WI38 (cell line): ENCODE data around the gene IL21R.

Source experiments
- H3K4me3 ChIP-seq: 2 replicates; pipeline ENCODE4 v1.5.1; 2011; ENCODE audit warnings: low read depth, mild to moderate bottlenecking, control low read depth, low read length
- CTCF ChIP-seq: IDR thresholded peaks from 2 replicates; pipeline ENCODE4 v1.5.1; 2012; ENCODE audit warnings: low read depth, mild to moderate bottlenecking, control low read depth, low read length

Gene IL21R

DNA sequence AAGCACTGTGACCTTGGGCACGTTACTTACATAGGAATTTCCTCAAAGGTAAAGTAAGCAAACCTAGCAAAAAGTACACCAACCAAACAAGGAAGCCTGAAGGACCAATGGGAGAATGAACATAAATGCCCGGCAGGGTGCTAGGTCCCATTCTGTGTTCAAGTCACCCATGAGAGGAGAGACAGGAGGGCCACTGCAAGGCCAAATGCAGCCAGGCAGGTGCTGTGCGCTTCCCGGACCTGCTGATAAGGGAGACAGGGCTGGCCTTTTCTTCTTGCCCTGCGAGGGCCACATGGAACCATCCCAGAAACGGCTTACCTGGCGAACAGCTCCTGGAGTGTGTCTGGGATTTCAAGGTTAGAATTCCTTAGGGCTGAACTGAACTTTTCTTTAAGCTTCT is 78.8 kb downstream of the IL21R start:
- TF ChIP-seq CTCF, result no peak
- H3K4me3 ChIP-seq, result no peak overlapping the region

- no peak overlapping the region for H3K4me3 ChIP-seq
- TF ChIP-seq CTCF, result no peak
Measured at GRCh38 chr16:27481282-27481934, 79.4 kb downstream of the IL21R start.

DNA sequence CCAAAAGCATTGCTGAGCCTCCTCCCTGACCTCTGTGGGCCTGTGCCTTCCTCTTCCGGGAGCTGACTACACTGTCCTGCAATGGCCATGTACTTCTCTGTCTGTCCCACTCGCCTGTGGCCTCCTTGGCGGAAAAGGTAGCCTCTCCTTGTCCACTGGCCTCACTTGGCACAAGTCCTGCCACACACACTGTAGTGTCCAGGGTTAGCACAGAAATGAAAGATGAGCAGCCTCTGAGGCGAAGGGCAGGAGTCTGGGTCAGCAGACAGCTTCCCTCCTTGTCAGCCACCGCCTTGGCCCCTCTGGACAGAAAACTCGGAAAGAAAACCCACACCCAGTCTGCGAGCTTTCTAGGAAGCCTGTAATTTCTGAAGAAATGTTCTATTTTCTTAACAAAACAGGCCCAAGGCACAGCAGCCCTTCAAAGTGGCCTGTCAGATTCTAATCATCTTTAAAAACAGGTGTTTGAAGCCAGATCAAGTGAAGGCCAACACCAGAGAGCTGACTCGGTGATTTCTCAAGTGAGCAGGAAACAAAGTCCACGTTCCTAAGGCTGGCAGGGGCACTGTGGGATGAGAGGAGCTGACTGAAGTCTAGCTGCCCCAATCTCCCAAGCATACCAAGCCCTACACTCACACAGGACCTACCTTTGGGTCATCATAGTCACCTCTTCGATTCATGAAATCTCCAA is 80.6 kb downstream of the IL21R start:
- no peak for TF ChIP-seq CTCF
- H3K4me3 ChIP-seq, result no peak overlapping the region

DNA sequence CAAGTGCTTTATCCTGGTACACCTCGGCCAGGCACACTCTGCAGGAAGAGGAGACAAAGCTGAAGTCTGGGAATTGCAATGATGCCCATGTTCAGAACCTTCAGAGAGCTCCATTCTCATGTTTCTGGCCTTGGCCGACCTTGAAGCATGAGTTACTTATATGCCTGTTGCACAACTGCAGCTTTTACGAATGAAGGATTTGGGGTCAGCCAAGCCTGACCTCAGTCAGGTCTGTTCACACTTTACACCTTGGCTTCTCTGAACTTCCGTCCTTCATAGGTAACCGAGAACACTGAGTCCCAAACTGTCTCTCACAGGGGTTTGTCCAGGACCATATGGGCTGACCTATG is 81.1 kb downstream of the IL21R start:
- no peak overlapping the region for H3K4me3 ChIP-seq
- no peak for TF ChIP-seq CTCF

DNA sequence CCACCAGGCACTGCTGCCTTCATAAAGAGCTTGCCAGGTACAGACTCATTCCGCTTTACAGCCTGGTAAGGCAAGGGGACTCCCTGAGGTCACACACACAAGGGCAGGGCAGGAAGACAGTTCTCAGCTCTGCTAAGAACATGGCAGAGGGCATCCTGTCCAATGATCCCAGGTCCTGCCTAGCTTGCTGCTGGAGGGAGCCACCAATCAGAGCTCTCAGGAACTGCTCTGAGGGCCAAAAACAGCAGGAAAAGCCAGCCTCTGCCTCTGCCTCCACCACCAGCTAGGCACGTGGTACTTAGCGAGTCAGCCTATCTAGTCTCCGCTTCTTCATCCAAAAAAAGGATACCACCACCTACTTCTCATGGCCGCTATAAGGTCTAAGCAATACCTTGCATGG is 81.7 kb downstream of the IL21R start:
- TF ChIP-seq CTCF, result no peak
- H3K4me3 ChIP-seq, result no peak overlapping the region

- no peak for TF ChIP-seq CTCF
- no peak overlapping the region for H3K4me3 ChIP-seq
Measured at GRCh38 chr16:27485126-27485525, 83.2 kb downstream of the IL21R start.

- TF ChIP-seq CTCF, result no peak
- no peak overlapping the region for H3K4me3 ChIP-seq
Measured at GRCh38 chr16:27485811-27486210, 83.8 kb downstream of the IL21R start.
